NCI-H128 (cell line): Measurements from ENCODE around the gene NEK8.

Experiments
- DNase-seq: peaks from one replicate; lab custom pipeline; 2025; ENCODE audit not compliant: unreplicated experiment; lab: John Stamatoyannopoulos, UW

NEK8 gene

DNA sequence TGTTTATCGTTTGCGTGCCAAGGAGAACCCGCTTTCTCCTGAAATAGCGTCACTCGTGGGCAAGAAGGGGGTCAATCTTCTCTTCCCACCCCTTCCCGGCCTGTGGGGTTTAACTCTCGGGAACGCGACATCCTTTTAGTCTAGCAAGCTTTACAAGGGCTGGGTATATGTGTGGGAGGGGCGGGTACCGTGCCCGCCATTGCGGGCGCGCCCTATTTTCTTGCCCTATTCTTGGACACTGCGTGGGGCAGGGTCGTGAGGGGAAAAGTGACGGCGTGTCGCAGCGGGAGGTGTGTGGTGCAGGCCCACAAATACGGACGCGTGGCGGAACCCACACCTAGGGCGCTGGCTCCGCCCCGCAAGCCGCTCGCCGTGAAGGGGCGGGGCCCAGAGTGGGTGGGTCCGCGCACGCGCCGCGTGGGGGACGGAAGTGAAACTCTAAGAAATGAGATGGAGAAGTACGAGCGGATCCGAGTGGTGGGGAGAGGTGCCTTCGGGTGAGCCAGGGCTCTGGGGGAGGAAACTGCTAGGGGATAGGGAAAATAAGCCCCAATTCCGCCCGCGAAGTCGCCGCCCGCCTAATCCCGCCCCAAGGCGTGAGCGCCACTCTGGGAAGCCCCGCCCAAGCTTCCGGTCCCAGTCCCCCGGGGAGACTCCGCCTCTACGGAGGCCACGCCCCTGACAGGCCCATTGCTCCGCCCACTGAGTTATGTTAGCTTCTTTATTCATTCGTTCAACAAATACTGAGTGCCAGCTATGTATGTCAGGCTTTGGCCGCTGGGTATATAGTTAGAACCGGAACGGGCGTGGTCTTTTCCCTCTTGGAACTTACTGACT lies at the start of gene NEK8:
Gene NEK8, plus strand, starts transcription at position 425 of the 837 bp plus-strand sequence. Its CDS starts 26 bp downstream, at position 451.
- peak; percentile 66 for DNase-seq

GRCh38 chr17:28682655-28683054 lies 45.9 kb upstream of the NEK8 start:
- no peak for DNase-seq

DNA sequence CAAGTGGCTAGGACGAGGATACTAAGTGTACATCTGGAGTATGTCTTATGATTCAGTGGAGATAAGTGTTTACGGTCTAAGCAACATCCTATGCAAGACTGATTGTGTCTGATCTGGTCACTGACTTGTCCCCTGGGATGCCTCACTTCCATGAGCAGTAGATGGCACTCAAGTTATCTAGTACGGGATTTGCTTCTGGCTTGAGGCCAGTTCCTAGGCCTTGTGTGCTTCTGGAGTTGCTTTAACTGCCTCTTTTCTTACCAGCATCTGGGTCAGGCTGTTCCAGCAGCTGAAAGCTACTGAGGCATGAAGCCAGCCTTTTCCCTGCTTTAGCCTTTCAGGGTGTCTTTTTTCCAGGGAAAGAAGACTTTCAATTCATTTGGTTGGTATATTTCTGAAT lies 43.6 kb upstream of the NEK8 start:
- DNase-seq: no peak

DNA sequence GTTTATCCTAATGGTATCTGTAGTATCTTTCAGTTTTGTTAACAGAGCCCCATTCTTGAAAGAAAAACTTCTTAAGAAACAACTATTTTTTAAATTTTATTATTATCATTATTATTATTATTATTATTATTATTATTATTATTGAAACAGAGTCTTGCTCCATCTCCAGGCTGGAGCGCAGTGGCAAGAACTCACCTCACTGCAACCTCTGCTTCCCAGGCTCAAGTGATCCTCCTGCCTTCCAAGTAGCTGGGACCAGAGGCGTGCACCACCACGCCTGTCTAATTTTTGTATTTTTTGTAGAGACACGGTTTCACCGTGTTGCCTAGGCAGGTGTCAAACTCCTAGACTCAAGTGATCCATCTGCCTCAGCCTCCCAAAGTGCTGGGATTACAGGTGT lies 43.2 kb upstream of the NEK8 start:
- no peak for DNase-seq

- no peak for DNase-seq
Measured at GRCh38 chr17:28686296-28686695, 42.3 kb upstream of the NEK8 start.

- DNase-seq: no peak
Measured at GRCh38 chr17:28688481-28688880, 40.1 kb upstream of the NEK8 start.

GRCh38 chr17:28689011-28689410 lies 39.6 kb upstream of the NEK8 start:
- DNase-seq: no peak

DNA sequence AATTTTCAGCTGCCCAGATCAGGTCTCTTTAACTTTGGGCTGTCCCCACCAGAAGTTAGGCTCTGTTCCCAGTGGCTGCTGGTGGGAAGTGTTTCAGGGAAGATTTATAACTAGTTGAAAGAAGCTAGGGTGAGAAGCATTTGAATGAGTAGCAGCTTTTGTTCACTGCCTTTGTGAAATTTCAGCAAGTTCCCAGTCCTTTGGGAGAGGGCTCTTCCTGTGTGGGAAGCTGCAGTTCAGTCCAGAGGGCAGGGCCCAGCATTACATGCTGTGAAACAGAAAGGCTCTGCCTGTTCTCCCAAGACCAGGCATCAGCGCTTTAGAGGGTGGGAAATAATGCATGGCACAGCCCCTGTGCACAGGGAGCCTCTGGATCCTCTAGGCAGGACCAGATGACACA lies 34.7 kb upstream of the NEK8 start:
- DNase-seq: no peak

GRCh38 chr17:28698253-28698941 lies 30.2 kb upstream of the NEK8 start:
- DNase-seq: no peak

DNA sequence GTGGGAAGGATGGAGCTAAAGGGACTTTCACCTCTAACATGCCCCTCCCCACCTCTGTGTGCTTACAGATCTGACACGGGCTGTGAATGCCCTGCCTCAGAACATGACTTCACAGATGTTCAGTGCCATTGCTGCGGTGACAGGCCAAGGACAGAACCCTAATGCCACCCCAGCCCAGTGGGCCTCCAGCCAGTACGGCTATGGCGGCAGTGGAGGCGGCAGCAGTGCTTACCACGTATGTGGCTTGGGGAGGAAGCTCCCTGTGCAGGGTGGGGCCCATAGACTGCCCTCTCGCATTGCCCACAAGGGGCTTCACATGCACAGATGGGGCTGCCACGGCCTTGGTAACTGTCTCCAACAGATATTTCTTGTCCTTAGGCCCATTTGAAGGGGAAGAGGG lies 28.3 kb upstream of the NEK8 start:
- DNase-seq: no peak

DNA sequence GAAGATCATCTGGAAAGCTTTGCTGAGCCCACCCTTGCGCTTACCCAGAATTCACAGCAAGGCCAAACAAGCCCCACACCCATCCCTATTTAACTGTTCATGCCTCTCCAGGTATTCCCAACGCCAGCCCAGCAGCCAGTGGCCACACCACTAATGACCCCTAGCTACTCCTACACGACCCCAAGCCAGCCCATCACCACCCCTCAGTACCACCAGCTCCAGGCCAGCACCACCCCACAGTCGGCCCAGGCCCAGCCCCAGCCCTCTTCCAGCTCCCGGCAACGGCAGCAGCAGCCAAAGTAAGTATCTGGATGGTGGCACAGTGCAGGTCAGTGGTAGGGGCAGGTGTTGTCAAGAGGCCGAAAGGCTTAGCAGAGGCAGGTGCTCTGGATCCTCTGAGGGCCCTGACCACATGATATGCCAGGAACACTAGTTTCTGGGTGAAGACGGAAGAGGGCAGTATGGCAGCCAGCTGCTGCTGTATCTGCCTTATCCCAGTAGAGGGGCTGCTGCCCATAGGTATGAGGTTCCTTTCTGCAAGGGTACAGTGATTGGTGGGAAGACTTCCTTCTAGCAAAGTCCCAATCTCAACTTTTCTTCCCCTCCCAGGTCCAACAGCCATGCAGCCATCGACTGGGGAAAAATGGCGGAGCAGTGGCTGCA lies 27.6 kb upstream of the NEK8 start:
- no peak for DNase-seq

DNA sequence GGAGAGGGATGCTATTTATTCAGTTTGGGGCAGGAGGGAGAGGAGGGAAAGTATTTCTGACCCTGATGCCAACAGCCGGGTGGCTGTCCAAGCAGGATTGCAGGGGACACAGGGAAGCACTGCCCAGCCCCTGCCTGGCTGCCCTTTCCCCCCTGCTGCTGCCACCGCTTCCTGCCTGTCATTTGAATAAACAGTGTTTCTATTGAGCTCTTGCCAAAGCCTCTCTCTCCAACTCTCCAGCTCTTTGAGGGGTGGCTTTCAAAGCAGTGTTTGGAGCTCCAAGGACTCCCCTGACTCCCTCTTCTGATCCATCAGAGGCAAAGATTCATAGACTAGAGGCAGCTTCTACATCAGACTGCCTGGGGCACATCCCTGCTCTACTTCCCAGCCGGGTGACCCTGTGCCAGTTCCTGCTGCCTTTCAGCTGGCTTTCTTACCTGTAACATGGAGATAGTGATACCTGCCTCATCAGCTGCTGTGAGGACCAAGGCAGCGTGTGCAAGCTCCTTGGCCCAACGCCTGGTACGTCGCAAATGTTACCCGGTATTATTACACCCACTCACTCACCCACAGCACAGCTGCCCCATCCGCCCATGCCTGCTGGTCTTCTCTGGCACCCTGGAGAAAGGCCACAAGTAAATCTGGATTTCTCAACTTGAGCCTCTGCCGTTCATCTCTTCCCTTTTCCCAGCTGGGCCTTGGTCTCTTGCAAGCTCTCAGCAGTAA lies 26.4 kb upstream of the NEK8 start:
- DNase-seq: peak; percentile 29

DNA sequence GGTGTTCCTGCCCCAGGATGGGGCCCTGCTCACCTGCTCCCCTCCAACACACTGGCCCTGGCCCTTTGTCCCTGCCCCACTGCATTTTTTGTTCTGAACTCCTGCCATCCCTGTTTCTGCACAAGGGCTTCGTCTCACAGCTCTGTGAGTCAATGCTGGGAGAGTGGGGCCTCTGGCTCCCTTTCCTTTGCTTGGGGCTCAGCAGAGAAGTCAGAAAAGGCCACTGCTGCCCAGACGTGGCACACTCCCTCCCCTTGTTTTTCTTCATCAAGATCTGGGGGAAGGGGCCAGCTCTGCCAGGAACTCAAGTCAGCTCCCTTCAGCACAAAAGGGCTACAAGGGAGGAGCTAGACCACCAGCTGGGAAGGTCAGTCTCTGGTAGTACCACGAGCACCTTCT lies 25.8 kb upstream of the NEK8 start:
- no peak for DNase-seq

- no peak for DNase-seq
Measured at GRCh38 chr17:28703552-28704218, 24.9 kb upstream of the NEK8 start.

DNA sequence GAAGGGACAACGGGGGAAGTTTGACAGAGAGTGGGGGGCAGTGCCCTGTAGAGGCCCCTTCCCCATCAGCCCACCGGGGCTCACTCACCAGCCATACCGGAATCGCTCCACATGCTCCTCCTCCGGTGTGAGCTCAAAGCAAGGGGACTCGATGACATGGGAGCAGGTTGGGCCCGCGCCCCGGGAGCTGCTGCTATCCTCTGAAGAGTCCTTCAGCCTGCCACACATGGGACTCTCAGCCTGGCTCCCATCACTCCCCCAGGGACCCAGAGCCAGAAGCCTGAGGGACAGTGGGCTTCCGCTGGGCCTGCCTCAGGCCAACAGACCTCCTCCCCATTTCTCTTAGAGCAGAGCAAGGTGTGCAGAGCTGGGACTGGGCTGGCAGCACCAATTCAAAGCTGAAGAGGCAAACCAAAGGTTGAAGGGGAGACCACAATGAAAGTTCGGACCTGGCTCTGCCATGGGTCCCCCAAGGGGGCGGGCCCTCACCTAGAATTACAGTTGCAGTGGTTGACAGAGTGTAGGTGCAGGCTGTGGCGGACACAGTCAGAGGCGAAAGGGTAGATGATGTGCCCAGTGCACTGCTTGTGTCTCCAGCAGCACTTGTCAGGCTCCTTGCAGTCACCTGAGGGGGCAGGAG lies 24.2 kb upstream of the NEK8 start:
- DNase-seq: no peak

DNA sequence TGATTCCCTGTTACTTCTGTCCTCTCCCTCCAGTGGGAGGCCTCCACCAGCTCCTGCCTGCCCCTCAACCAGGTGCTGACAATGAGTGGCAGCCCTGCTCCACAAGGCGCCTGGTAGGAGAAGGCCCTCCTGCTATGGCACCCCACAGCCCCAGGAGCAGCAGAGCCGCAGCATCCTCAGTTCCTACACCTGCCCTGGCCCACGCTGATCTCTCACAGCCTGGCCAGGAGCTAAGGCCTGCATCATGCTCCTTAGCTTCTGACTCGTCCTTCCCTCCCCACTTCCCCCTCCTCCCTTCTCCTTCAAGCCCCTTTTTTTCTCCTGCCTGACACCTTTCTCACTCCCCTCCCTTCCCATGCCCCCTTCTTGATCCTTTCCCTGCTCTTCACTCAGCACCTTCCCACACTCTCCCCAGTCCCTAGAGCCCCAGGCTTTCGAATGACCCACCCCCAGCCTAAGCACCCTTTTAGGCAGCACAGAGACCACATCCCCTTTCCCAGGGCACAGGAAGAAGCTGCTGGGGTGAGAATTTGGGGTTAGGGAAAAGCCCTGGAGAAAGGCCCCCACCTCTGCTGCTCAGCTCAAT lies 23.4 kb upstream of the NEK8 start:
- DNase-seq: no peak

GRCh38 chr17:28705728-28706334 lies 22.8 kb upstream of the NEK8 start:
- DNase-seq: no peak

DNA sequence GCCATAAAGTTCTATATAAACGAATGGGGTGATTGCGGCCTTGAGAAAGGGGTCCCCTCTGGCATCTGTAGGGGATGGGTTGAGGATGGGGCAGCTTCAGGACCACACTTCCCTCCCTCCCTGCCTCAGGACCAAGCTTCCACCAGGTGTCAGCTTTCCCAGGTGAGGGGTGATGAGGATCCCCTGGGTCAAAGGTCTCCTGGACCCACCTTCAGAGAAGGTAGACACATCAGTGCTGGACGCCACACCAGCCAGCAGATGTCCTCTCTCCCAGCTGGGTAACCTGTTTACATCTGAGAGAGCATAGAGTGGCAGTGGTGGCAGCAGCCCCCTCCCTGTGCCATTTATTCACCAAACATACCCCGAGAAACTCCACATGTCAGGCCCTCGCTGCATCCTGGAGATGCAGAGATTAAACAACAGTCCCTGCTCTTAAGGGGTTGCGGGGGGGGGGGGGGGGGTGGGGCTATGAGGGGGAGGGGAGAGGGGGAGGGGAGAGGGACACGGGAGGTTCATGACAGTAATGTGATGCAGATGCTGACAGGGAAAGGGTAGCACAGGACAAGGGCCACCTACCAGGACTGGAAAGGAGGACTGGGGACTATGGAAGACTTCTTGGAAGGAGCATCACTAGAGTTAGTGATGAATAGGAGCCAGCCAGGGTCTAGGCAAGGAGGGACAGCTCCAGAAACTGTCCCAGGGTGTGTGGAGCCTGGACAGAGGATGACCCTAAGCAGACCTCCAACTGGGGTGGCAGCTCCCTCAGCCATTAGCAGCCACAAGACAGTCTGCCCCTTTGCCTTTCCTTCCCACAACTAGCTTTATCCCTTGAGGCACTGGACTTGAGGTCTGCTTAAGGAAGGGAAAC lies 21.9 kb upstream of the NEK8 start:
- DNase-seq: no peak

DNA sequence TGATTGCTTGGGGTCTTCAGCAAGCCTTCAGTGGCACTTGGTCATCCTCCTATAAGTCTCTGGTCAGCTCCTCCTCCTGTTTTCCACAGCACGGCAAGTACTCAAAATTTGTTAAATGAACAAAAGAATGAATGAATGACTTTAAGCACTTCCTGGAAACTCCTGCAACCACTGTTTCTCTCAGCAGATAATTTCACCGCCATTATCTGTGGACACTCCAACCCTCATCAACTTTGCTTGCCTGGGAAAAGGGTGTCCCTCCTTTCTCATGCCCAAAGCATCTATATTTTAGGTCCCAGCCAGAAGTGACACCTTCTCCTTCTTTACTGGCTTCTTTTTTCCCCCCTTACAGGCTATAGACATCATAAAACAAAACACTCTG lies 21.3 kb upstream of the NEK8 start:
- no peak for DNase-seq
